ENCODE results near the gene LHX5.

Gene LHX5

GRCh38 chr12:113466454-113467141, 5.1 kb downstream of the LHX5 start:
- no peak for FAIRE-seq
- DNase-seq (ENCODE audit: insufficient read length, low spot score) = no peak

DNA sequence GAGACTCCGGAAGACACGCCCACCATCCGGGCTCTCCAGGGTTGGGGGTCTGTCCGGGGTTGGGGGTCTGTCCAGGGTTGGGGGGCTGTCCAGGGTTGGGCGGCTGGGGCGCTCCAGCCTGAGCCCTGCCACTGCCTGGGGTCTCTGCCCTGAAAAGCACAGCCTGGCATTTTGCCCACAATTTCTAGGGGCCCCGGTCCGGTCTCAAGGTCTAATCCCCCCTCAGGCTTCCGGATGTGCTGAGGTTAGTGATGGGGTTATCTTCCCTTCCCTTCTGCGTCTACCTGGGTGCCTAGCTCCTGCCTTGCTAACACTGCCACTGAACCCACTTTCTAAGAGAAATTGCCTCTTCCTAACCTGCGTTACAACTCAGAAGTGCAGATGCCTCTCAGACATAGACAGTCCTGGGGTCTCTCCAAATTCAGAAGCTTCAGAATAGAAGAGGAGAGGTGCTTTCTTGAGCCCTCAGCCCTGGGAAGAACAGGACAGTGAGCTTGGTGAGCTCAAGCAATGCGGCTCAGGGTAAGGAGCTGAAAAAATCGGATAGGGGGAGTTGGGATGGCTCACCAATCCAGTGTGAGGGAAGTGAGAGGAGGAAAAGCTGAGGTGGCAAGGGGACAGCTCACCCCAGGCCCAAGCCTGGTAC, 5.7 kb downstream of the LHX5 start:
- DNase-seq (ENCODE audit: insufficient read length, low spot score) (no peak), FAIRE-seq (no peak)

DNA sequence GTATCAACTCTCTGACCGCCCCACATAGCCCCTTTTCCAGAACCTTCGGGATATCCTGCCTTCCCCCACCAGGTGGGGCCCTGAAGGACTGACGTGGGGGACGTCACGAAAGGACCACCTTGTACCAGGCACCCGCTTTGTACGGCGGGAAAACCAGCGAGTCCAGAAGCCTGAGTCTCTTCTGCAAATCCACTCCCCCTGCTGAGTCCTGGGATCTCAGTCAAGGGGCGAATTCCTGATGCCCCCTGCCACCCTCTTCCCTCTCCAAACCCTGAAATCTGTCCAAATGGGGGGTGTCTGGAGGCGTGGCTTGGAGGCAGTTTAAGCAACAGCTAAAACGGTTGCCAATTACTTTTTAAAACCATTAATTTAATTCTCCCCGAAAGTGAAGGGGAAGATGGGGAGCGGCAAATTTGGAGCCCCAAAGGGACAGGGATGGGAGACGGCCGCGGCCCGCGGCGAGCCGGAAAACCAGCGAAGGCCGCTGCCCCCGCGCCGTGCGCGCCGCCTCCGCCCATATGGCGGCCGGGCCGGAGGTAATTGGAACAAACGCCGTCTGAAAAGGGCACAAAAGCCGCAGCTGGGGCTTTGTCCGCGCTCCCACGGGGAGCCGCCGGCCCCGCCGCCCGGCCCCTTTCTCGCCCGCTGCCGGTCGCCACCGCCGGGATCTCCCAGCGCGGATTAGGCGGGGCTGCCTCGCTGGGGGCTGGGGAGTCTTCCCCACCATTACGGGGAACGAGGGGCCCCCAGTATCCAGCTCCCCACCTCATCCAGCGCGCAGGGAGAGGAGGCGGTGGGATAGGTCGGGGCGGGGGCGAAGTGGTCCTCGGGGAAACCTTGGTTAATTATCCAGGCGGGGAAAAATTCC, 6.6 kb downstream of the LHX5 start:
- DNase-seq (ENCODE audit: insufficient read length, low spot score) (no peak), FAIRE-seq (no peak)

- FAIRE-seq = no peak
Measured at GRCh38 chr12:113464452-113464775, 7.3 kb downstream of the LHX5 start.

GRCh38 chr12:113463746-113464451, 7.8 kb downstream of the LHX5 start:
- FAIRE-seq (no peak), DNase-seq (ENCODE audit: insufficient read length, low spot score) (no peak)

More at GRCh38 chr12:113464452-113464775, 7.3 kb downstream of the LHX5 start:
- no peak for DNase-seq (ENCODE audit: insufficient read length, low spot score)

DNA sequence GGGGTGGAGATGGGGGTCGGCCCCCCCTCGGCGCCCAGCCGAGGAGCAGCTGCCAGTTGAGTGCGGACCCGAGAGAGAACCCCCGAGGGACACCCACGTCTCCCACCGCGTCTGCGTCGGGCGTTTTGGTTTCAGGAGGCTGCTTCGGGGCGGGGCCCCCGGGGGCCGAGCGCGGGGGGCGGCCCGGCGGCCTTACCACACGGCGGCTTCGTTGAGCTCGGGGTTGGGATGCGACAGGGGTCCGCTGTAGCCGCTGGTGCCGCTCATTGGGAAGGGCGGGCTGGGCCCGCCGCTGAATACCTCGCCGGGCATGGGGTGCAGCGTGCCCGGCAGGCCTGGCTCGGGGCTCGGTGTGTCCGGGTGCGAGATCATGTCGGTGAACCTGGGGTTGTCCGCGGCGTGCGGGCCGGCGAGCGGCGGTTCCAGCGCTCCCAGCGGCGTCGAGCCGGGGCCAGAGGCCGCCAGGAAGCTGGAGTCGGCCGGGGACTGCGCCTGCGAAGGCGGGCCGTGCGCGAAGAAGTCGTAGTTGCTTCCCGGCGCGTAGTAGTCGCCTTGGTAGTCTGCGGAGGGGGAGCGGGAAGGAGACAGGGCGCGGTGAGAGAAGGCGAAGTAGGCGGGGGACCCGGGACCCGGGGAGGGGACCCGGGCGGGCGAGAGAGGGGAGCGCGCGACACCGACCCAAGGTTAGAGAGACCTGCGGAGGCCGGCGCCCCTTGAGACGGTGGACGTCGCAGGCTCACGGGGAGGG, 8.5 kb downstream of the LHX5 start:
- DNase-seq (ENCODE audit: insufficient read length, low spot score) = no peak

GRCh38 chr12:113462117-113462774, 9.4 kb downstream of the LHX5 start:
- DNase-seq (ENCODE audit: insufficient read length, low spot score) (peak; percentile 85), FAIRE-seq (peak; percentile 57)

More for the DNA sequence above, 8.5 kb downstream of the LHX5 start:
- FAIRE-seq = no peak

GRCh38 chr12:113461666-113462065, 10.0 kb downstream of the LHX5 start:
- DNase-seq (ENCODE audit: insufficient read length, low spot score) (peak; percentile 57), FAIRE-seq (no peak)

GRCh38 chr12:113459981-113460380, 11.7 kb downstream of the LHX5 start:
- no peak for FAIRE-seq
- no peak for DNase-seq (ENCODE audit: insufficient read length, low spot score)

DNA sequence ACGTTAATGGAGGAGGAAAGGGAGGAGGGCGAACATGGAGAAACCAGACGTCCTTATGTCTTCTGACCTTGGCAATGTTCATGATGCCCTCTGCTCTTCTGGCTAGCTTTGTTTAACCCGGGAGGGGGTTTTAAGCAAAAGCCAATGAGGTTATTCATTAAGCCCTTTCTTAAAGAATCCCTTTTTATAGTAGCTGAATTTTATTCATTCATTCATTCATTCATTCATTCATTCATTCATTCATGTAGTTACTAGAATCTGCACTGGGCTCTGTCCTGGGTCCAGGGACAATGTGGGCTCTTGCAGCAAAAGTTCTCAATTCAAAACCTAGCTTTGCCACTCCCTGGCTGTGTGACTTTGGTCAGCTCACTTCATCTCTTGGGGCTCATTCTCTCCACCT, 14.0 kb downstream of the LHX5 start:
- FAIRE-seq (no peak), DNase-seq (ENCODE audit: insufficient read length, low spot score) (no peak)

- FAIRE-seq = no peak
- no peak for DNase-seq (ENCODE audit: insufficient read length, low spot score)
Measured at GRCh38 chr12:113457185-113457584, 14.5 kb downstream of the LHX5 start.

DNA sequence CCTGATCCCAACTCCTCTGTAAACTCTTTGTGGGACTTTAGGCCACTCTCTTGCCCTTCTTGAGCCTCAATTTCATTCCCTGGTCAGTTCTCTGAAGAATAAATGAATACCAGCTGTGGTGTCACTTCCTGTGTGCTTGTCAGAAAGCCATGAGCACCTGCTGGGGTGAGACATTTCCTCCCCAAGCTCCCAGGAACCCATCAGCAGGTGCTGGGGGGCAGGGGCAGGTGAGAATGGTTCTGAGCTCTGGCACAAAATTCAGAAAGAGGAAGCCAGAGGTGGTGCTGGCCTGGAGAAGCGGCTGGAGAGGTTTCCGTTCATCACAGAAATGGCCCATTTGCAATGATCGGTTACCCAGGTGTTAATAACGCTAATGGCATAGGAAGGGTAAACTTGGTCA, 14.9 kb downstream of the LHX5 start:
- FAIRE-seq (no peak), DNase-seq (ENCODE audit: insufficient read length, low spot score) (no peak)

DNA sequence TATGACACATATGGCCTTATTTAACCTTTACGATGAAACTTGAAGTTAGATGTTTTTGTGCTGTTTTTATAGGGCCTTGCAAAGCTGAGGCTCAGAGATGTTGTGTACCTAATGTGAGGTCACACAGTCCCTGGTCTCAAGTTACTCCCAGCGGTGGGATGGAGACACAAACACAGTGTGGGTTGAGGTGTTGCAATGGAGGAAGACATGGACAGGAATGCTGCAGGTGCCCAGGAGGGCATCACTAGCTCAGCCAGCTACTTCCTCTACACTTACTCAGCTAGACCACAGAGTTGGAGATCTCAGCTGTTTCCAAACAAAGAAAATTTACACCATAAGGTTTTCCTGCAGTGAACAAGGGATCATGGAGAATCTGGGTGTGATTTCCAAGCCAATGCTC, 15.5 kb downstream of the LHX5 start:
- FAIRE-seq (no peak), DNase-seq (ENCODE audit: insufficient read length, low spot score) (no peak)

DNA sequence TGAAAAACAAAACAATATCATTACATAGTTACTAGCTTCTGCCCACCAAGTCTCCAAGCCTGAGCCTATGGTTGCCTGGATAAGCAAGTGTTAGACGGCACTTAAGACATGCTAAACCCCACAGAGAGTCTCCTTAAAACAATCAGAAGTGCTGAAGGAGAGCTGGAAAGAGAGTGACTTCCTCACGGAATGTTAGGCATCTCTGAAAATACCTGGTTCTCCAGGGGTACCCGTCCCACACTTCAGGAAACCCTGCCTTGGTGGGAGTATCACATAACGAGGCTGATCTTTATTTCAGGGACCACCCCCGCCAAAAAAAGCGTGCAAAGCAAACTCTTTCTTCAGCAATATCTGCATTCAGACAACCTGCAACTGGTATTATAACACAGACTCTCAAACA, 18.3 kb downstream of the LHX5 start:
- no peak for DNase-seq (ENCODE audit: insufficient read length, low spot score)
- FAIRE-seq = no peak

- FAIRE-seq (no peak), DNase-seq (ENCODE audit: insufficient read length, low spot score) (no peak)
Measured at GRCh38 chr12:113452458-113452857, 19.2 kb downstream of the LHX5 start.

GRCh38 chr12:113449839-113450238, 21.8 kb downstream of the LHX5 start:
- no peak for FAIRE-seq

GRCh38 chr12:113449299-113449698, 22.4 kb downstream of the LHX5 start:
- DNase-seq (ENCODE audit: insufficient read length, low spot score) = no peak

More at GRCh38 chr12:113449839-113450238, 21.8 kb downstream of the LHX5 start:
- no peak for DNase-seq (ENCODE audit: insufficient read length, low spot score)

DNA sequence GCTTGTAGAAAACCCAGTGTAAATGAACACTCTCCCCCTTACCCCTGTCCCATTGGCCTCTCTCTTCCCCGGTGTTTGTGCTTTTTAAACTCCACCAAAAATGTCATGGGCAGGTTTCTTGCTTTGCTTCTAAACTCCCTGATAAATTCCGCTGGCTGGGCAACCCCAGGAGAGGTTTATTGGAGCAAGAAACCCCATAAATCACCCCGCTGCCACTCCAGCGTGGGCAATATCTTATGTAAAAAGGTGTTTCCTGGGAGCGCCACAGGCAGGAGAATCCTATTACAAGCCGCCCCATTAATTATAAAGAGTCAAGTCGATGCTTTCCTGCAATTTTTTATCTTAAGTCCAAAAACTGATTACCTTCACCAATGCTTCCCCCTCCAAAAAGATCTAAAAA, 22.8 kb downstream of the LHX5 start:
- FAIRE-seq (no peak), DNase-seq (ENCODE audit: insufficient read length, low spot score) (no peak)

More at GRCh38 chr12:113449299-113449698, 22.4 kb downstream of the LHX5 start:
- no peak for FAIRE-seq

DNA sequence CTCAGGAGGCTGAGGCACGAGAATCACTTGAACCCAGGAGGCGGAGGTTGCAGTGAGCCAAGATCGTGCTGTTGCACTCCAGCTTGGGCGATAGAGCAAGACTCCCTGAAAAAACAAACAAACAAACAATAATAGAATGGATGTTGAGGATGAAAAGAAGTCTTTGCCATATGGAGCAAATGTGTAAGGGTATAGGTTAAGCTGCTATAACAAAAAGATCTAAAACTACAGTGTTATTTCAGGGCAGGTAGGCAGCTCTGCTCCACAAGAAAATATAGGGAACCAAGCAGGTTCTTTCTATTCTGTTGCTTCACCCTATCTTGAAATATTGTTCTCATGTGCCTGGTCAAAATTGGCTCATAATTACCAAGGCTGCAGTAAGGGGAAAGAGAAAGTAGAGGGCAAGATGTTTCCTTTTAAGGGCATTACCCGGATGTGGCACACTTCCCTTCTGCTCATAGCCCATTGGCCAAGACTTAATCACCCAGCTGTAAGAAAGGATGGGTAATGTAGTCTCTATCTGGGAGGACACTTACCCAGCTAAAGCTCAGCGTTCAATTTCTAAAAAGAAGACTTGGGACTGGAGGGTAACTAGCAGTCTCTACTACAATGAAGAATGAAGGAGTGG, 26.0 kb downstream of the LHX5 start:
- FAIRE-seq (no peak), DNase-seq (ENCODE audit: insufficient read length, low spot score) (no peak)

Data from HTR-8/SVneo (cell line).